Naive thymus-derived CD4-positive, alpha-beta T cell (primary cell): ENCODE measurements around the gene LPCAT3. TPM values are rescaled to one million over a fixed set of nuclear protein-coding genes. Genes with fewer than 3 reads are reported as not detected.
A peak's percentile ranks its signal among the peaks of the same experiment; 100 is the strongest.

Experiments used
- ATAC-seq: fragments of 150-1000 bp; cut with Tn5 transposase; 2 replicates; pipeline ENCODE4 v1.10.0; 2021; ENCODE audit warnings: mild to moderate bottlenecking, moderate library complexity
- CTCF ChIA-PET: fragments of 350-600 bp; sonication (Branson Sonifier 250); formaldehyde crosslinking; loops from one replicate; lab custom pipeline; 2021; ENCODE audit warnings: antibody characterized with exemption; lab: Charles Lee
- POLR2A ChIA-PET: fragments of 350-600 bp; sonication (Branson Sonifier 250); formaldehyde crosslinking; loops from one replicate; lab custom pipeline; 2021; ENCODE audit warnings: antibody characterized with exemption, inconsistent platforms; lab: Charles Lee
- DNase-seq, 9 donors: peaks; one replicate each; pipeline versions ENCODE4 v3.0.0 to v3.0.0-alpha.2; 2020 to 2022; ENCODE audit warnings: mixed read lengths in 1 of 9
- H3K27ac ChIP-seq: one replicate; pipeline ENCODE4 v1.7.0; 2013; ENCODE audit warnings: mild to moderate bottlenecking, low read depth, low read length, moderate library complexity
- H3K27me3 ChIP-seq, 2 donors: one replicate each; pipeline ENCODE4 v1.7.0; 2013; ENCODE audit warnings: low read length in 2 of 2, mild to moderate bottlenecking in 2 of 2, moderate library complexity in 2 of 2; ENCODE audit not compliant: control insufficient read depth in 2 of 2, insufficient read depth in 2 of 2
- H3K36me3 ChIP-seq, 3 experiments: 1 replicate in 2 of 3; 2 replicates in 1 of 3; pipeline ENCODE4 v1.7.0; 2013; ENCODE audit warnings: low read length in 3 of 3, mild to moderate bottlenecking in 3 of 3, moderate library complexity in 1 of 3; ENCODE audit not compliant: insufficient read depth in 3 of 3, control insufficient read depth in 2 of 3
- H3K4me1 ChIP-seq, 2 donors: one replicate each; pipeline ENCODE4 v1.7.0; 2013; ENCODE audit warnings: low read length in 2 of 2, mild to moderate bottlenecking in 2 of 2, moderate library complexity in 1 of 2; ENCODE audit not compliant: control insufficient read depth in 2 of 2, insufficient read depth in 2 of 2
- H3K4me3 ChIP-seq: 2 replicates; pipeline ENCODE4 v1.7.0; 2013; ENCODE audit warnings: mild to moderate bottlenecking, low read length
- H3K9me3 ChIP-seq, 3 experiments: 1 replicate in 2 of 3; 2 replicates in 1 of 3; pipeline ENCODE4 v1.7.0; 2013; ENCODE audit warnings: low read length in 3 of 3; ENCODE audit not compliant: control insufficient read depth in 2 of 3
- H3K27ac Mint-ChIP-seq, 9 donors: one replicate each; pipeline ENCODE4 v1.8.0; 2020 to 2022; ENCODE audit warnings: mixed read lengths in 9 of 9, mild to moderate bottlenecking in 8 of 9, moderate library complexity in 5 of 9, inconsistent platforms in 2 of 9
- H3K27me3 Mint-ChIP-seq, 5 donors: one replicate each; pipeline ENCODE4 v1.8.0; 2021 to 2022; ENCODE audit warnings: mixed read lengths in 5 of 5, mild to moderate bottlenecking in 1 of 5
- H3K36me3 Mint-ChIP-seq, 5 donors: one replicate each; pipeline ENCODE4 v1.8.0; 2020 to 2022; ENCODE audit warnings: mixed read lengths in 5 of 5, mild to moderate bottlenecking in 3 of 5, inconsistent platforms in 1 of 5
- H3K4me1 Mint-ChIP-seq, 7 donors: one replicate each; pipeline ENCODE4 v1.8.0; 2020 to 2022; ENCODE audit warnings: mixed read lengths in 7 of 7, mild to moderate bottlenecking in 3 of 7, inconsistent platforms in 1 of 7
- H3K4me3 Mint-ChIP-seq, 10 donors: one replicate each; pipeline ENCODE4 v1.8.0; 2020 to 2022; ENCODE audit warnings: mild to moderate bottlenecking in 10 of 10, mixed read lengths in 10 of 10, moderate library complexity in 6 of 10, inconsistent platforms in 2 of 10
- H3K9me3 Mint-ChIP-seq, 11 donors: one replicate each; pipeline ENCODE4 v1.8.0; 2020 to 2022; ENCODE audit warnings: mixed read lengths in 11 of 11, mild to moderate bottlenecking in 4 of 11, inconsistent platforms in 1 of 11, moderate library complexity in 1 of 11
- intact Hi-C, 2 donors: fragments of 100-400 bp; cut with micrococcal nuclease; formaldehyde crosslinking; loops; one replicate each; pipeline ENCODE4 v1.15.1; 2023
- polyA plus RNA-seq, 2 donors: library from polyadenylated mRNA; unstranded; fragments of 300-500 nt; fragmentation: Illumina TruSeq; gene quantifications; one replicate each; pipeline ENCODE4 v1.2.3, GENCODE V29; 2021
- total RNA-seq, 6 experiments: library from RNA in 5 of 6; stranded (reverse) in 5 of 6; gene quantifications; 1 replicate in 5 of 6; 2 replicates in 1 of 6; pipeline ENCODE4 v1.2.3 and lab custom pipeline; 2021 to 2026

LPCAT3 gene
- total and polyA plus RNA-seq, 7 experiments from 2014 or later: 16.7 to 37.9 (median 27.1) TPM

DNA sequence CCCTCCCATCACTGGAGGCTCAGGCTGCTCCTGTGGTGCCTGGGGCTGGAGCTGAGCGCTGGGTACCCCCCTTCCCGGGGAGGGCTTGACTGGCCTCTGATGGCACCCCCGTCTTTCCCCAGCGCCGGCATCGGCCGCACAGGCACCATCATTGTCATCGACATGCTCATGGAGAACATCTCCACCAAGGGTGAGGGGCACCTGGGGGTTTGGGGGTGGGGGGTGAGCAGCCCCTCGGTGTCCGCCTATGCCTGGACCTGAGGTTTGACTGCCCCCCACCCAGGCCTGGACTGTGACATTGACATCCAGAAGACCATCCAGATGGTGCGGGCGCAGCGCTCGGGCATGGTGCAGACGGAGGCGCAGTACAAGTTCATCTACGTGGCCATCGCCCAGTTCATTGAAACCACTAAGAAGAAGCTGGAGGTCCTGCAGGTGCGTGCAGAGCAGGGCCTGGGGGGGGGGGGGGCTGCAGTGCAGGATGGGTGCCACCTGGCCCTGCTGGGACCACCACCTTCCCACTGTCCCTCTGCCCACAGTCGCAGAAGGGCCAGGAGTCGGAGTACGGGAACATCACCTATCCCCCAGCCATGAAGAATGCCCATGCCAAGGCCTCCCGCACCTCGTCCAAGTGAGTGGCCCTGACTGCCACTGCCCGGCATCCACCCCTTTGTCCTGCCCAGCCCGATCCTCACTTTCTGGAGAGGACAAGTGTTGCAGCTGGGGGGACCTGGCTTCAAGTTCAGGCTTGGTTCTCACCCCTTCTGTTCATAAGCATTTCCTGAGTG lies 58.3 kb downstream of the LPCAT3 start:
- H3K27ac ChIP-seq: peak overlapping the region; percentile 95
- intact Hi-C loops: loop anchor here (10.0 kb wide), 2 partner anchors 195 to 355 kb away; partner anchors contain the start of genes CHD4 (in 1 of the 2) and PTMS (in 1 of the 2)
- ChIA-PET CTCF (interaction anchor here (0.9 to 11.1 kb wide), 5 partner anchors 12 to 87 kb away, joined by 3 to 460 read pairs (median 8); partner anchors contain the start of genes C12orf57, PTPN6, RNU7-1 and SPSB2), POLR2A (interaction anchor here (0.7 to 13.5 kb wide), 11 partner anchors 9 to 680 kb away, joined by 3 to 1270 read pairs (median 8); partner anchors contain the start of genes C12orf57, CDCA3, EMG1 and ENO2)
- Mint-ChIP-seq H3K36me3 (peaks cover 10 to 36% (median 21%) of the 10 kb centered on the region in 5 donors), H3K27ac (peak overlapping the region; percentile 96 to 100 (median 99)), H3K9me3 (no peaks in the 10 kb centered on the region), H3K4me1 (peaks cover 51 to 86% (median 77%) of the 10 kb centered on the region in 7 donors), H3K4me3 (peak overlapping the region; percentile 80 to 99 (median 93)), H3K27me3 (no peaks in the 10 kb centered on the region)
- no peak for DNase-seq
- peaks cover 81 to 91% of the 10 kb centered on the region in 2 donors for H3K4me1 ChIP-seq
- H3K4me3 ChIP-seq: peak overlapping the region; percentile 65
- ATAC-seq: no peak
- no peaks in the 10 kb centered on the region for H3K27me3 ChIP-seq
- peaks cover 5 to 47% (median 20%) of the 10 kb centered on the region in 3 experiments for H3K36me3 ChIP-seq
- no peaks in the 10 kb centered on the region for H3K9me3 ChIP-seq

DNA sequence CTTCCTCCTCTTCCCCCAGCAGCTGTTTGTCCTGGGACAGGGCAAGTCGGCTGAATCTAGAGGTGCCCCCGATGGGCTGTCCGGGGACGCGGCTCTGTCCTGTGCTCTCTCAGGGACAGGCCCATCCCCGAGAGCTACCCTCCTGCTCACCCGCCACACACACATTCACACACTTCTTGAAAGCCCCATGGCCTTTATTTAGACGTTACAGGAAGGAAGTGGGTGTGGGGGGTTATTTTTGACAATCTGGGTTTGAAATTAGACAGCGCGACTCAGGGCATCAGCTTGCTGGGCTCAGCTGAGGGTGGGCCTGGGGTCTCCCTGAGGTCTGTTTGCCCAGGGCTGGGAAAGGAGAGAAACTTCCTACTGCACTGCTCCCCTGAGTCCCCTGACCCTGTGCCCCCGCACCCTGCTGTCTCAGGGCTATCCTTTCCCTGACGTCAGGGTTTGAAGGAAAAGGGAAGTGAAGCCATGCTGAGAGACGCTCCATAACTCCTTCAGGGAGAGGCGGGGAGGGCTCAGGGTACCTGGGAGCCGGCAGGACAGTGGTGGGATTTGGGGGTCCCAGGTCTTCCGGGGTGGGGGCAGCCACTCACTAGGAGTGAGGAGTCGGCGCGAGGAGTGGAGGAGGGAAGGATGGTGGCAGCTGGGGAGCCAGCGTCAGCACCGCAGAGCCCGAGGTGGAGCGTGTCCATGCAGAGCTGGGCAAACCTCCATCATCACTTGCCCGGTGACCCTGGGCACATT lies 59.0 kb downstream of the LPCAT3 start:
- peak overlapping the region; percentile 96 to 100 (median 99) for H3K27ac Mint-ChIP-seq
- peak overlapping the region; percentile 89 to 99 (median 93) for H3K4me3 Mint-ChIP-seq
- Histone ChIP-seq H3K27me3 (no peaks in the 10 kb centered on the region), H3K4me3 (peak overlapping the region; percentile 65), H3K27ac (peak overlapping the region; percentile 95), H3K4me1 (peaks cover 84 to 91% of the 10 kb centered on the region in 2 donors), H3K36me3 (peaks cover 5 to 52% (median 20%) of the 10 kb centered on the region in 3 experiments), H3K9me3 (no peaks in the 10 kb centered on the region)
- H3K36me3 Mint-ChIP-seq: peaks cover 10 to 39% (median 21%) of the 10 kb centered on the region in 5 donors
- ATAC-seq: peak; percentile 73
- H3K4me1 Mint-ChIP-seq: peaks cover 58 to 86% (median 77%) of the 10 kb centered on the region in 7 donors
- peak; percentile 55 to 86 (median 82) for DNase-seq
- POLR2A ChIA-PET: interaction anchor here (0.7 to 13.5 kb wide), 11 partner anchors 10 to 680 kb away, joined by 3 to 1270 read pairs (median 7); partner anchors contain the start of genes C12orf57, CDCA3, EMG1 and ENO2
- intact Hi-C loops: loop anchor here (10.0 kb wide), 2 partner anchors 194 to 354 kb away; partner anchors contain the start of genes CHD4 (in 1 of the 2) and PTMS (in 1 of the 2)
- CTCF ChIA-PET: interaction anchor here (2.2 to 11.1 kb wide), 2 partner anchors 11 to 21 kb away, joined by 11 to 460 read pairs; partner anchors contain the start of genes C12orf57, PTPN6 and RNU7-1
- no peaks in the 10 kb centered on the region for H3K9me3 Mint-ChIP-seq
- no peaks in the 10 kb centered on the region for H3K27me3 Mint-ChIP-seq

DNA sequence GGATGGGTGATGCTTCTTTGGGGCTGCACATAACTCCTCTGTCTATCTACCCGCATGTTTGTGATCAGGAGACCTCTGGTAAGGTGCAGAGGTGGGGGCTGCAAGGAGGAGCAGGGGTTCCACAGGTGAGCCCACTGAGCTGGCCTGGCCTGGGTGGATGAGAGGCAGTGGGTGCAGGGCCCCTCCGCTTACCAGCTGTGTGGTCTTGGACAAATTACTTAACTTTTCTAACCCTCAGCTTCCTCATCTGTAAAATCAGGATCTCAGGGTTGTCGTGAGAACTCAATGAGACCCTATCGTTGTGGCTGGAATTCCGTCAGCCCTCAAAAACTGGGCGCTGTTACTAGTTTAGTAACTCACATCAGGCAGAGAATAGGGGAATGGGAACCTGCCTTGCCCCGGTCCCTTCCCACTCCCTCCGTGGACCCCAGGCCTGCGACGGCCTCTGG lies 59.6 kb downstream of the LPCAT3 start:
- H3K4me3 ChIP-seq: peak overlapping the region; percentile 65
- ATAC-seq: no peak
- CTCF ChIA-PET: interaction anchor here (2.2 to 11.1 kb wide), 2 partner anchors 11 to 21 kb away, joined by 11 to 460 read pairs; partner anchors contain the start of genes C12orf57, PTPN6 and RNU7-1
- H3K4me1 ChIP-seq: peaks cover 89 to 91% of the 10 kb centered on the region in 2 donors
- Mint-ChIP-seq H3K9me3 (no peaks in the 10 kb centered on the region), H3K27ac (peak overlapping the region; percentile 96 to 100 (median 99)), H3K4me3 (peak overlapping the region; percentile 89 to 99 (median 93)), H3K4me1 (peaks cover 62 to 88% (median 78%) of the 10 kb centered on the region in 7 donors), H3K27me3 (no peaks in the 10 kb centered on the region), H3K36me3 (peaks cover 10 to 45% (median 21%) of the 10 kb centered on the region in 5 donors)
- peaks cover 5 to 52% (median 20%) of the 10 kb centered on the region in 3 experiments for H3K36me3 ChIP-seq
- H3K9me3 ChIP-seq: no peaks in the 10 kb centered on the region
- no peaks in the 10 kb centered on the region for H3K27me3 ChIP-seq
- H3K27ac ChIP-seq: peak overlapping the region; percentile 95
- intact Hi-C loops: loop anchor here (10.0 kb wide), 2 partner anchors 194 to 354 kb away; partner anchors contain the start of genes CHD4 (in 1 of the 2) and PTMS (in 1 of the 2)
- POLR2A ChIA-PET: interaction anchor here (1.3 to 13.5 kb wide), 8 partner anchors 10 to 269 kb away, joined by 3 to 1270 read pairs (median 10); partner anchors contain the start of genes C12orf57, CDCA3, EMG1 and PHB2
- DNase-seq: peak in 1 of 9 donors; percentile 27

- peak overlapping the region; percentile 65 for H3K4me3 ChIP-seq
- peak overlapping the region; percentile 95 for H3K27ac ChIP-seq
- ATAC-seq (no peak), DNase-seq (no peak)
- Mint-ChIP-seq H3K27ac (peak overlapping the region; percentile 96 to 100 (median 99)), H3K36me3 (peaks cover 10 to 51% (median 21%) of the 10 kb centered on the region in 5 donors), H3K4me3 (peak overlapping the region; percentile 89 to 99 (median 93)), H3K27me3 (no peaks in the 10 kb centered on the region), H3K4me1 (peaks cover 62 to 91% (median 83%) of the 10 kb centered on the region in 7 donors), H3K9me3 (no peaks in the 10 kb centered on the region)
- intact Hi-C loops: loop anchor here (10.0 kb wide), 2 partner anchors 193 to 353 kb away; partner anchors contain the start of genes CHD4 (in 1 of the 2) and PTMS (in 1 of the 2)
- peaks cover 91 to 96% of the 10 kb centered on the region in 2 donors for H3K4me1 ChIP-seq
- CTCF ChIA-PET: interaction anchor here (2.2 to 11.1 kb wide), 2 partner anchors 10 to 20 kb away, joined by 11 to 460 read pairs; partner anchors contain the start of genes C12orf57, PTPN6 and RNU7-1
- no peaks in the 10 kb centered on the region for H3K27me3 ChIP-seq
- H3K36me3 ChIP-seq: peaks cover 5 to 58% (median 20%) of the 10 kb centered on the region in 3 experiments
- POLR2A ChIA-PET: interaction anchor here (0.5 to 13.5 kb wide), 8 partner anchors 11 to 493 kb away, joined by 3 to 1270 read pairs (median 8); partner anchors contain the start of genes C12orf57, CDCA3, EMG1 and PHB2
- no peaks in the 10 kb centered on the region for H3K9me3 ChIP-seq
Observed at GRCh38 chr12:6957741-6958608, 60.3 kb downstream of the LPCAT3 start.

DNA sequence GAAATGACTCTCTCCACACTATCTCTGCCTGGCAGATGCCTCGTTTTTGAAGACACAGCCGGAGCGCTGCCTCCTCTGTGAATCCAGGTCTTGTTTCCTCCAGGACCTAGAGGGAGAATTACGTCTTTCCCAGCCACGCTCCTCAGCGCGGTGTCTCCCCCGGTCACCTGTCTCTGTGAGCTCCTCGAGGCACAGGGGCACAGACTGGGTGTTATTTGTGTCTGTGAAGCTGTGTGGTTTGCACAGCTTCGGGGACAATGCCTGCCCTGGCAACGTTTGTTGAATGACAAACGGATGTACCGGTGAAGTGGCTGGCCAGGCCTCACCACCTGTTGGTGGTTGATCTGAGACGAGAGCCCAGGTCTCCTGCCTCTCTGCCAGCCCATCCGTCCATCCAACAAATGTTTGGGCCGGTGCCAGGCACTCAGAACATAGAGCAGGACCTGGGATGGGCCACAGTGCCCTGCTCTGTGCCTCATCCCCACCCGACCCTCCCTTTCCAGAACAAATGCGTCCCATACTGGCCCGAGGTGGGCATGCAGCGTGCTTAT lies 61.0 kb downstream of the LPCAT3 start:
- no peak for DNase-seq
- Histone ChIP-seq H3K27ac (peak overlapping the region; percentile 95), H3K27me3 (no peaks in the 10 kb centered on the region), H3K9me3 (no peaks in the 10 kb centered on the region), H3K36me3 (peaks cover 5 to 66% (median 20%) of the 10 kb centered on the region in 3 experiments), H3K4me3 (peak overlapping the region; percentile 16), H3K4me1 (peaks cover 85 to 95% of the 10 kb centered on the region in 2 donors)
- ChIA-PET POLR2A (interaction anchor here (1.1 to 13.5 kb wide), 9 partner anchors 8 to 170 kb away, joined by 3 to 1270 read pairs (median 5); partner anchors contain the start of genes C12orf57, EMG1, PHB2 and PTPN6), CTCF (interaction anchor here (0.9 to 11.1 kb wide), 3 partner anchors 8 to 19 kb away, joined by 3 to 460 read pairs (median 11); partner anchors contain the start of genes C12orf57, PTPN6 and RNU7-1)
- Mint-ChIP-seq H3K27ac (peak overlapping the region; percentile 16 to 100 (median 96)), H3K4me3 (peak overlapping the region; percentile 62 to 99 (median 76)), H3K4me1 (peaks cover 61 to 91% (median 82%) of the 10 kb centered on the region in 7 donors), H3K27me3 (no peaks in the 10 kb centered on the region), H3K9me3 (no peaks in the 10 kb centered on the region), H3K36me3 (peaks cover 11 to 59% (median 27%) of the 10 kb centered on the region in 5 donors)
- ATAC-seq: no peak
- intact Hi-C loops: loop anchor here (10.0 kb wide), 2 partner anchors 192 to 352 kb away; partner anchors contain the start of genes CHD4 (in 1 of the 2) and PTMS (in 1 of the 2)
